Mucosa of descending colon (tissue), 3 donors: ENCODE results near the gene DAP. TPM values are rescaled to one million over a fixed set of nuclear protein-coding genes. Genes with fewer than 3 reads are reported as not detected.
"Not testable (repeated sequence)": the region's sequence is repeated elsewhere in the genome, so short reads cannot be mapped to it uniquely, and the experiment has no call there.

ENCODE experiments used
- ATAC-seq: fragments of 200-7000 bp; cut with Tn5 transposase; one replicate; pipeline ENCODE4 v1.9.1; 2020; ENCODE audit warnings: mild to moderate bottlenecking, moderate library complexity
- DNase-seq, 3 donors: peaks; one replicate each; pipeline ENCODE4 v3.0.0-alpha.2; 2020
- H3K36me3 ChIP-seq: fragments of 200-600 bp; one replicate; pipeline ENCODE4 v1.8.0; 2021; ENCODE audit warnings: low read depth, mild to moderate bottlenecking
- H3K4me1 ChIP-seq: fragments of 200-600 bp; one replicate; pipeline ENCODE4 v1.8.0; 2021; ENCODE audit warnings: low read depth, mild to moderate bottlenecking
- H3K4me3 ChIP-seq: fragments of 200-600 bp; one replicate; pipeline ENCODE4 v1.8.0; 2021; ENCODE audit warnings: mild to moderate bottlenecking
- H3K9me3 ChIP-seq: fragments of 200-600 bp; one replicate; pipeline ENCODE4 v1.8.0; 2021; ENCODE audit warnings: mild to moderate bottlenecking
- intact Hi-C, 2 donors: fragments of 100-400 bp; cut with DNase I in 1 of 2; cut with micrococcal nuclease in 1 of 2; formaldehyde crosslinking; loops; one replicate each; pipeline versions ENCODE4 v1.11.0 to v1.11.1; 2022; cut with DNase I, micrococcal nuclease
- total RNA-seq, 3 donors: library from RNA; stranded (reverse); fragmentation: NEBNext Ultra II Directional in 2 of 3; extraction: Animal tissue kit (Norgen Biotek cat#: 25700) in 2 of 3; gene quantifications; one replicate each; pipeline versions ENCODE4 v1.2.1 to v1.2.4, GENCODE V29; 2021 to 2023
- TF ChIP-seq, protein P1 (sequence below): fragments of 200-600 bp; IDR thresholded peaks from one replicate; pipeline ENCODE4 v1.8.0; 2022; ENCODE audit warnings: antibody characterized with exemption, mild to moderate bottlenecking
- donor health status: DM: no; HTN: no; CAD: no; lungs with moderate emphysema.
- donor health status: DM: no; HTN: no; CAD: no.
- donor health status: DM: no; HTN: yes; CAD: no.

The DAP gene
- total RNA-seq, 3 donors from 2014 or later = 63.7 to 125 (median 109) TPM

DNA sequence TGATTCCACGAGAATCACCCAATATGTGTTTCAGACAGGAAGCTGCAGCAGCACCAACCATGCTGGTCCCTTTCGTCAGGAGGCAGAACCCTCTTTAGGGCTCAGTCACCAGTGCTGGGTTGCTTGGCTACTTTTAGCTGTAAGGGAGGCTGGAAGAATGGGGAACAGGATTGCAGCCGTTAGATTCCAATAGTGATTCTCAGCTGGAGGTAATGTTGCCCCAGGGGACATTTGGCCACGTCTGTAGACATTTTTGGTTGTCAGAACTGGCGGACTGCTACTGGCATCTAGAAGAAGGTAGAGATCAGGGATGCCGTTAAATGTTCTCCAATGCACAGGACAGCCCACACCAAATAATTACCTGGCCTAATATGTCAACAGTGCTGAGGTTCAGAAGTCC is 115.4 kb downstream of the DAP start:
- no peak for ATAC-seq
- no peak for DNase-seq
- H3K9me3 ChIP-seq = no peaks in the 10 kb centered on the region
- no peaks in the 10 kb centered on the region for H3K36me3 ChIP-seq
- TF ChIP-seq, protein P1, sequence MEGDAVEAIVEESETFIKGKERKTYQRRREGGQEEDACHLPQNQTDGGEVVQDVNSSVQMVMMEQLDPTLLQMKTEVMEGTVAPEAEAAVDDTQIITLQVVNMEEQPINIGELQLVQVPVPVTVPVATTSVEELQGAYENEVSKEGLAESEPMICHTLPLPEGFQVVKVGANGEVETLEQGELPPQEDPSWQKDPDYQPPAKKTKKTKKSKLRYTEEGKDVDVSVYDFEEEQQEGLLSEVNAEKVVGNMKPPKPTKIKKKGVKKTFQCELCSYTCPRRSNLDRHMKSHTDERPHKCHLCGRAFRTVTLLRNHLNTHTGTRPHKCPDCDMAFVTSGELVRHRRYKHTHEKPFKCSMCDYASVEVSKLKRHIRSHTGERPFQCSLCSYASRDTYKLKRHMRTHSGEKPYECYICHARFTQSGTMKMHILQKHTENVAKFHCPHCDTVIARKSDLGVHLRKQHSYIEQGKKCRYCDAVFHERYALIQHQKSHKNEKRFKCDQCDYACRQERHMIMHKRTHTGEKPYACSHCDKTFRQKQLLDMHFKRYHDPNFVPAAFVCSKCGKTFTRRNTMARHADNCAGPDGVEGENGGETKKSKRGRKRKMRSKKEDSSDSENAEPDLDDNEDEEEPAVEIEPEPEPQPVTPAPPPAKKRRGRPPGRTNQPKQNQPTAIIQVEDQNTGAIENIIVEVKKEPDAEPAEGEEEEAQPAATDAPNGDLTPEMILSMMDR = no peak
- no peaks in the 10 kb centered on the region for H3K4me1 ChIP-seq
- no peak overlapping the region for H3K4me3 ChIP-seq
- intact Hi-C loops = no loop called here

DNA sequence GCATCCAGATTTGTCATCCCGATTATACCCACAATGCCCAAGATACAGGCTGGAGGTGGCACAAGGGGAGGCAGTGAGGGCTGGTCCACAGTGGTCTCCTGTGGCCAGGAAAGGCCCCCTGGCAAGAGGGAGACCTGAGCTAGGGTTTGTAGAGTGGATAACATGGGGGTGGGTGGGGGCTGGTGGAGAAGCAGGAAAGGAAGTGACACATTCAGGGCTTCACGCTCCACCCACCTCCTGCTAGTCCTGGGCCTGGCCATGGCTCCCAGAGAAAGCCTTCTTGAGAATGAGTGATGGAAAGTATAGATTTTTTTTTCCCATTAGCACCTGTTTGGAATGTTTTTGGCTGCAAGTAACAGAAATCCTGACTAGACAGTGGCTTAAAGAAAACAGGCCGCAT is 115.9 kb downstream of the DAP start:
- Histone ChIP-seq H3K9me3 (no peaks in the 10 kb centered on the region), H3K4me1 (no peaks in the 10 kb centered on the region), H3K4me3 (no peak overlapping the region), H3K36me3 (no peaks in the 10 kb centered on the region)
- TF ChIP-seq, protein P1 = no peak
- intact Hi-C loops = no loop called here
- DNase-seq (no peak), ATAC-seq (no peak)

DNA sequence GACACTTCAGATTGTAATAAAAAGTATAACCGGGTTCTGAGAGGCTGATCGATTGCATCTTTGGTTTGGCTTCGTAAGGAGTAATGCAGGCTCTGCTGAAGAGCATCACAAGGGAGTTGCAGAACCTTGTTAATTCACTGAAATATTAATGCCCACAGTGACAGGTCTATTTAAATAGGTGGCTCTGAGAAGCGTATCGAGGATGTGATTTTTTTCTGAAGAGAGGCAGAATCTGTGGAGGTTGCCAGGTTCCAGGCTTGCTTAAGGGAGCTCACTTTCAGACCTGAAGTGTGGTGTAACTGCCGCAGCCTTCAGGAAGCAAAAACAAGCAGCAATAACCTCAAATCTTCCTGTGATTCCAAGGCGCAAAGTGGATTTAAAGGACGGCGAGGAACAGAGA is 116.8 kb downstream of the DAP start:
- no peak for DNase-seq
- intact Hi-C loops = no loop called here
- no peaks in the 10 kb centered on the region for H3K9me3 ChIP-seq
- H3K36me3 ChIP-seq = no peaks in the 10 kb centered on the region
- no peak for ATAC-seq
- no peaks in the 10 kb centered on the region for H3K4me1 ChIP-seq
- TF ChIP-seq, protein P1 = no peak
- H3K4me3 ChIP-seq = no peak overlapping the region

DNA sequence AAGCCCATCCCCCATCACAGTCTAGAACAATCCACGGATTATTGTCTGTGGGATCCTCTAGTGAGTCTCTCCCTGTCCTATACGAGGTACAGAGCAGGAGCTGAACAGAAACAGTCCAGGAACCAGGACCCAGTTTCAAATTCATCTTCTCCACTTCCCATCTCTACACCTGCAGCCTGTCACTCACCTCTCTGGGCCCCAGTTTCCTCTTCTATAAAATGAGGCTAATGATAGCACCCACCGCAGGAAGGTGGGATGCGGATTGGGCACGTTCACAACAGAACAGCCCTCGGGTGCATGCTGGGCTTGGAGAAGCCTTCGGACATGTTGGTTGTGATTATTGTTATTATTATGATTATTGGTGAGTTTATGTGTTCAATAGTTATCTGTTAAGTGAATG is 118.7 kb downstream of the DAP start:
- Histone ChIP-seq H3K4me1 (no peaks in the 10 kb centered on the region), H3K9me3 (no peaks in the 10 kb centered on the region), H3K4me3 (no peak overlapping the region), H3K36me3 (no peaks in the 10 kb centered on the region)
- DNase-seq (no peak), ATAC-seq (no peak)
- TF ChIP-seq, protein P1 = no peak
- intact Hi-C loops = no loop called here

DNA sequence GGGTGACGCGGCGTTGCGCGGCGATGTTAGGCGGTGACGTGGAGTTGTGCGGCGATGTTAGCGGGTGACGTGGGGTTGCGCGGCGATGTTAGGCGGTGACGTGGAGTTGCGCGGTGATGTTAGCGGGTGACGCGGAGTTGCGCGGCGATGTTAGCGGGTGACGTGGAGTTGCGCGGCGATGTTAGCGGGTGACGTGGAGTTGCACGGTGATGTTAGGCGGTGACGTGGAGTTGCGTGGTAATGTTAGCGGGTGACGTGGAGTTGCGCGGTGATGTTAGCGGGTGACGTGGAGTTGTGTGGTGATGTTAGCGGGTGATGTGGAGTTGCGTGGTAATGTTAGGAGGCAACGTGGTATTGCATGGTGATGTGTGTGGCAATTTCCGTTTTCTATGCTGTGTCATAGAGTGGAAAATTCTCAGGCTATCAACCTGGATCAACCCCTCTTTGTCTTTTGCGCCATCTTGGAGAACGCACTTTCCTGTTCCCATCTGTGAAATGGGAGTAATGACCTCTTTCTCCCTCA is 121.1 kb downstream of the DAP start:
- intact Hi-C loops = no loop called here
- TF ChIP-seq, protein P1 = no peak
- Histone ChIP-seq H3K9me3 (no peaks in the 10 kb centered on the region), H3K4me1 (peaks cover 5% of the 10 kb centered on the region), H3K4me3 (no peak overlapping the region), H3K36me3 (no peaks in the 10 kb centered on the region)
- no peak for DNase-seq
- no peak for ATAC-seq

DNA sequence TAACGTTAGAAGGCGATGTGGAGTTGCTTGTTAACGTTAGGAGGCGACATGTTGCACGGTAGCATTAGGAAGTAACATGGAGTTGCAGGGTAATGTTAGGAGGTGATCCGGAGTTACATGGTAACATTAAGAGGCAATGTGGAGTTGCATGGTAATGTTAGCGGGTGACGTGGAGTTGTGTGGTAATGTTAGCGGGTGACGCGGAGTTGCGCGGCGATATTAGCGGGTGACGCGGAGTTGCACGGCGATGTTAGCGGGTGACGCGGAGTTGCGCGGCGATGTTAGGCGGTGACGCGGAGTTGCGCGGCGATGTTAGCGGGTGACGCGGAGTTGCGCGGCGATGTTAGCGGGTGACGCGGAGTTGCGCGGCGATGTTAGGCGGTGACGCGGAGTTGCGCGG is 122.3 kb downstream of the DAP start:
- H3K36me3 ChIP-seq, H3K4me3 ChIP-seq, DNase-seq, H3K9me3 ChIP-seq, H3K4me1 ChIP-seq, ATAC-seq, intact Hi-C loops: not testable (repeated sequence)
